Activated CD4-positive, alpha-beta T cell treated with anti-CD3 and anti-CD28 coated beads, Interleukin-2, amount 10 ng/mL, durations not matched to agents 7 days and 5 days (primary cell): ENCODE data around the gene ANAPC15. TPM values are rescaled to one million over a fixed set of nuclear protein-coding genes. Genes with fewer than 3 reads are reported as not detected.
"Not testable (repeated sequence)": the region's sequence is repeated elsewhere in the genome, so short reads cannot be mapped to it uniquely, and the experiment has no call there.

Experiments
- CTCF ChIA-PET: fragments of 350-600 bp; sonication (Branson Sonifier 250); formaldehyde crosslinking; loops from one replicate; lab custom pipeline; 2021; ENCODE audit warnings: antibody characterized with exemption; lab: Charles Lee
- POLR2A ChIA-PET: fragments of 350-600 bp; sonication (Branson Sonifier 250); formaldehyde crosslinking; loops from one replicate; lab custom pipeline; 2021; ENCODE audit warnings: antibody characterized with exemption; lab: Charles Lee
- DNase-seq: peaks from one replicate; pipeline ENCODE4 v3.0.0-alpha.2; 2020
- H3K27ac Mint-ChIP-seq: one replicate; pipeline ENCODE4 v1.8.0; 2021; ENCODE audit warnings: mild to moderate bottlenecking, moderate library complexity, mixed read lengths
- H3K27me3 Mint-ChIP-seq: one replicate; pipeline ENCODE4 v1.8.0; 2021; ENCODE audit warnings: mixed read lengths
- H3K36me3 Mint-ChIP-seq: one replicate; pipeline ENCODE4 v1.8.0; 2021; ENCODE audit warnings: low read depth, mixed read lengths
- H3K4me1 Mint-ChIP-seq: one replicate; pipeline ENCODE4 v1.8.0; 2021; ENCODE audit warnings: mixed read lengths
- H3K4me3 Mint-ChIP-seq: one replicate; pipeline ENCODE4 v1.8.0; 2021; ENCODE audit warnings: mild to moderate bottlenecking, moderate library complexity, mixed read lengths
- H3K9me3 Mint-ChIP-seq: one replicate; pipeline ENCODE4 v1.8.0; 2021; ENCODE audit warnings: mixed read lengths
- total RNA-seq, 2 experiments: library from RNA; stranded (reverse); gene quantifications; one replicate each; pipeline ENCODE4 v1.2.3, GENCODE V29; 2021

ANAPC15 gene
- 10 to 100 TPM; 74.5 to 79.6 TPM for total RNA-seq

- ChIA-PET POLR2A (interaction anchor here (0.6 kb wide), 2 partner anchors 12 to 304 kb away, joined by 3 read pairs; no protein-coding TSS in a partner anchor), CTCF (interaction anchor here (0.7 to 1.4 kb wide), 5 partner anchors 10 to 87 kb away, joined by 3 to 5 read pairs (median 4); no protein-coding TSS in a partner anchor)
- H3K4me3 Mint-ChIP-seq = peak within 1 kb of the TSS; percentile 82
- no peaks in the 10 kb centered on the region for H3K27me3 Mint-ChIP-seq
- H3K9me3 Mint-ChIP-seq = peaks cover 3% of the 10 kb centered on the region
- peak within 1 kb of the TSS; percentile 97 for H3K27ac Mint-ChIP-seq
- H3K4me1 Mint-ChIP-seq = peaks cover 25% of the 10 kb centered on the region
- peak; percentile 100 for DNase-seq
- peaks cover 10% of the 10 kb centered on the region for H3K36me3 Mint-ChIP-seq
Observed at GRCh38 chr11:72112143-72112977, at the start of gene ANAPC15. TSS of gene ANAPC15 (minus strand) at chr11:72112695. CDS start at chr11:72111276, 1,419 bp downstream.

GRCh38 chr11:72160319-72160718, 47.8 kb upstream of the ANAPC15 start:
- Mint-ChIP-seq H3K36me3 (no peaks in the 10 kb centered on the region), H3K9me3 (no peaks in the 10 kb centered on the region), H3K27ac (no peak overlapping the region), H3K4me3 (no peak overlapping the region), H3K4me1 (no peaks in the 10 kb centered on the region), H3K27me3 (peaks cover 27% of the 10 kb centered on the region)
- no peak for DNase-seq
- ChIA-PET CTCF (interaction anchor here (0.9 kb wide), 1 partner anchor 135 kb away, joined by 3 read pairs; no protein-coding TSS in a partner anchor), POLR2A (no interaction called here)

- DNase-seq = no peak
- Mint-ChIP-seq H3K27me3 (peaks cover 20% of the 10 kb centered on the region), H3K9me3 (no peaks in the 10 kb centered on the region), H3K4me3 (no peak overlapping the region), H3K4me1 (no peaks in the 10 kb centered on the region), H3K36me3 (no peaks in the 10 kb centered on the region), H3K27ac (no peak overlapping the region)
- ChIA-PET CTCF (interaction anchor here (0.6 to 1.6 kb wide), 3 partner anchors 54 to 1265 kb away, joined by 3 read pairs; no protein-coding TSS in a partner anchor), POLR2A (no interaction called here)
Observed at GRCh38 chr11:72157131-72157530, 44.6 kb upstream of the ANAPC15 start.

GRCh38 chr11:72155751-72156150, 43.3 kb upstream of the ANAPC15 start:
- Mint-ChIP-seq H3K27me3 (peaks cover 17% of the 10 kb centered on the region), H3K27ac (no peak overlapping the region), H3K36me3 (no peaks in the 10 kb centered on the region), H3K4me3 (no peak overlapping the region), H3K4me1 (no peaks in the 10 kb centered on the region), H3K9me3 (no peaks in the 10 kb centered on the region)
- CTCF ChIA-PET = interaction anchor here (1.2 kb wide), 1 partner anchor 116 kb away, joined by 3 read pairs; no protein-coding TSS in a partner anchor
- no peak for DNase-seq
- POLR2A ChIA-PET = no interaction called here

- Mint-ChIP-seq H3K9me3 (no peaks in the 10 kb centered on the region), H3K4me3 (no peak overlapping the region), H3K36me3 (no peaks in the 10 kb centered on the region), H3K27ac (no peak overlapping the region), H3K27me3 (peaks cover 12% of the 10 kb centered on the region), H3K4me1 (no peaks in the 10 kb centered on the region)
- CTCF ChIA-PET = interaction anchor here (0.6 to 1.7 kb wide), 2 partner anchors 11 to 88 kb away, joined by 3 to 6 read pairs; no protein-coding TSS in a partner anchor
- POLR2A ChIA-PET = no interaction called here
- no peak for DNase-seq
Observed at GRCh38 chr11:72154816-72155215, 42.3 kb upstream of the ANAPC15 start.

GRCh38 chr11:72153874-72154273, 41.4 kb upstream of the ANAPC15 start:
- H3K4me3 Mint-ChIP-seq, DNase-seq, H3K9me3 Mint-ChIP-seq, POLR2A ChIA-PET, H3K27ac Mint-ChIP-seq, H3K4me1 Mint-ChIP-seq, H3K27me3 Mint-ChIP-seq, H3K36me3 Mint-ChIP-seq: not testable (repeated sequence)
- CTCF ChIA-PET = interaction anchor here (0.6 to 1.7 kb wide), 5 partner anchors 9 to 281 kb away, joined by 3 to 7 read pairs (median 4); no protein-coding TSS in a partner anchor

GRCh38 chr11:72150882-72151281, 38.4 kb upstream of the ANAPC15 start:
- no peaks in the 10 kb centered on the region for H3K36me3 Mint-ChIP-seq
- peaks cover 8% of the 10 kb centered on the region for H3K27me3 Mint-ChIP-seq
- H3K4me1 Mint-ChIP-seq = no peaks in the 10 kb centered on the region
- no peak overlapping the region for H3K27ac Mint-ChIP-seq
- H3K9me3 Mint-ChIP-seq = no peaks in the 10 kb centered on the region
- ChIA-PET CTCF (interaction anchor here (0.9 kb wide), 1 partner anchor 126 kb away, joined by 3 read pairs; no protein-coding TSS in a partner anchor), POLR2A (no interaction called here)
- H3K4me3 Mint-ChIP-seq = no peak overlapping the region
- DNase-seq = no peak

GRCh38 chr11:72146625-72147024, 34.1 kb upstream of the ANAPC15 start:
- H3K36me3 Mint-ChIP-seq = no peaks in the 10 kb centered on the region
- CTCF ChIA-PET = interaction anchor here (1.4 kb wide), 1 partner anchor 122 kb away, joined by 3 read pairs; no protein-coding TSS in a partner anchor
- H3K4me1 Mint-ChIP-seq = peaks cover 11% of the 10 kb centered on the region
- H3K9me3 Mint-ChIP-seq = no peaks in the 10 kb centered on the region
- peaks cover 4% of the 10 kb centered on the region for H3K27me3 Mint-ChIP-seq
- DNase-seq = no peak
- no peak overlapping the region for H3K27ac Mint-ChIP-seq
- POLR2A ChIA-PET = no interaction called here
- H3K4me3 Mint-ChIP-seq = no peak overlapping the region

GRCh38 chr11:72144807-72145565, 32.5 kb upstream of the ANAPC15 start:
- Mint-ChIP-seq H3K27me3 (peaks cover 4% of the 10 kb centered on the region), H3K9me3 (no peaks in the 10 kb centered on the region)

GRCh38 chr11:72142543-72142942, 30.0 kb upstream of the ANAPC15 start:
- H3K27me3 Mint-ChIP-seq, H3K4me3 Mint-ChIP-seq, H3K36me3 Mint-ChIP-seq, H3K9me3 Mint-ChIP-seq, DNase-seq, H3K27ac Mint-ChIP-seq, POLR2A ChIA-PET: not testable (repeated sequence)
- CTCF ChIA-PET = interaction anchor here (1.2 kb wide), 1 partner anchor 87 kb away, joined by 3 read pairs; no protein-coding TSS in a partner anchor
- peaks cover 22% of the 10 kb centered on the region for H3K4me1 Mint-ChIP-seq

More at GRCh38 chr11:72144807-72145565, 32.5 kb upstream of the ANAPC15 start:
- Mint-ChIP-seq H3K36me3 (no peaks in the 10 kb centered on the region), H3K4me3 (no peak overlapping the region), H3K4me1 (peaks cover 22% of the 10 kb centered on the region), H3K27ac (no peak overlapping the region)
- no peak for DNase-seq
- CTCF ChIA-PET = interaction anchor here (0.6 to 2.4 kb wide), 18 partner anchors 9 to 393 kb away, joined by 3 to 11 read pairs (median 4); partner anchors contain the start of genes ANAPC15 and XNDC1N
- POLR2A ChIA-PET = interaction anchor here (0.7 kb wide), 1 partner anchor 37 kb away, joined by 9 read pairs; no protein-coding TSS in a partner anchor

- H3K27me3 Mint-ChIP-seq, H3K36me3 Mint-ChIP-seq, DNase-seq, H3K9me3 Mint-ChIP-seq, H3K4me3 Mint-ChIP-seq, H3K27ac Mint-ChIP-seq, POLR2A ChIA-PET: not testable (repeated sequence)
- peaks cover 22% of the 10 kb centered on the region for H3K4me1 Mint-ChIP-seq
- CTCF ChIA-PET = interaction anchor here (0.8 kb wide), 1 partner anchor 128 kb away, joined by 4 read pairs; no protein-coding TSS in a partner anchor
Observed at GRCh38 chr11:72142086-72142485, 29.6 kb upstream of the ANAPC15 start.

- peak; percentile 22 for DNase-seq
- POLR2A ChIA-PET = interaction anchor here (0.5 kb wide), 1 partner anchor 108 kb away, joined by 3 read pairs; no protein-coding TSS in a partner anchor
- no peak overlapping the region for H3K27ac Mint-ChIP-seq
- CTCF ChIA-PET = interaction anchor here (0.5 to 0.9 kb wide), 3 partner anchors 50 to 1739 kb away, joined by 3 to 4 read pairs (median 3); no protein-coding TSS in a partner anchor
- H3K9me3 Mint-ChIP-seq = peaks cover 3% of the 10 kb centered on the region
- no peaks in the 10 kb centered on the region for H3K27me3 Mint-ChIP-seq
- H3K4me1 Mint-ChIP-seq = peaks cover 28% of the 10 kb centered on the region
- no peaks in the 10 kb centered on the region for H3K36me3 Mint-ChIP-seq
- no peak overlapping the region for H3K4me3 Mint-ChIP-seq
Observed at GRCh38 chr11:72141066-72141465, 28.6 kb upstream of the ANAPC15 start.
